B cell (primary cell): ENCODE results near the gene RNLS. TPM values are rescaled to one million over a fixed set of nuclear protein-coding genes. Genes with fewer than 3 reads are reported as not detected.

Source experiments
- ATAC-seq: fragments of 200-7000 bp; cut with Tn5 transposase; one replicate; pipeline ENCODE4 v1.10.0; 2021; ENCODE audit warnings: low read depth, mild to moderate bottlenecking, moderate number of reproducible peaks, moderate library complexity
- CTCF ChIA-PET: fragments of 350-600 bp; sonication (Branson Sonifier 250); formaldehyde crosslinking; loops from one replicate; lab custom pipeline; 2021; ENCODE audit warnings: antibody characterized with exemption, inconsistent platforms; lab: Charles Lee
- POLR2A ChIA-PET: fragments of 350-600 bp; sonication (Branson Sonifier 250); formaldehyde crosslinking; loops from one replicate; lab custom pipeline; 2021; ENCODE audit warnings: antibody characterized with exemption; lab: Charles Lee
- DNase-seq: peaks from one replicate; pipeline ENCODE4 v3.0.0; 2013
- H2AFZ ChIP-seq: 2 replicates; pipeline ENCODE4 v1.6.1; 2012; ENCODE audit warnings: mild to moderate bottlenecking, low read depth, low read length; ENCODE audit not compliant: insufficient read depth, poor library complexity, severe bottlenecking
- H3K27ac ChIP-seq, 2 donors: 1 replicate in 1 of 2; 2 replicates in 1 of 2; pipeline ENCODE4 v1.5.1; 2012 to 2013; ENCODE audit warnings: low read length in 2 of 2, mild to moderate bottlenecking in 2 of 2, moderate library complexity in 1 of 2
- H3K27me3 ChIP-seq, 4 experiments: fragments of 200-600 bp in 1 of 4; sonication (generic) in 1 of 4; replicated peaks in 1 of 4; 1 replicate in 2 of 4; 2 replicates in 2 of 4; pipeline versions ENCODE4 v1.6.1 to v1.7.0; 2013 to 2016; ENCODE audit warnings: low read length in 3 of 4, mild to moderate bottlenecking in 2 of 4, mixed read lengths in 1 of 4, moderate library complexity in 1 of 4; ENCODE audit not compliant: insufficient read depth in 4 of 4, control insufficient read depth in 3 of 4; ENCODE audit errors: control extremely low read depth in 1 of 4
- H3K36me3 ChIP-seq, 2 experiments: replicated peaks in 1 of 2; 1 replicate in 1 of 2; 2 replicates in 1 of 2; pipeline versions ENCODE4 v1.6.1 to v1.7.1; 2013; ENCODE audit warnings: low read length in 1 of 2; ENCODE audit not compliant: insufficient read depth in 2 of 2, control insufficient read depth in 1 of 2; ENCODE audit errors: control extremely low read depth in 1 of 2, extremely low read depth in 1 of 2
- H3K4me1 ChIP-seq, 2 donors: fragments of 200-600 bp in 1 of 2; sonication (generic) in 1 of 2; 1 replicate in 1 of 2; 2 replicates in 1 of 2; pipeline versions ENCODE4 v1.5.1 to v1.6.1; 2013 to 2017; ENCODE audit warnings: low read length in 2 of 2; ENCODE audit not compliant: control insufficient read depth in 2 of 2, insufficient read depth in 2 of 2
- H3K4me2 ChIP-seq: replicated peaks from 2 replicates; pipeline ENCODE3; 2012; ENCODE audit warnings: mild to moderate bottlenecking, low read depth, low read length; ENCODE audit not compliant: poor library complexity, severe bottlenecking
- H3K4me3 ChIP-seq, 5 experiments: fragments of 200-600 bp in 1 of 5; sonication (generic) in 1 of 5; 1 replicate in 3 of 5; 2 replicates in 2 of 5; pipeline versions ENCODE4 v1.5.1 to v1.7.0; 2011 to 2016; ENCODE audit warnings: low read length in 4 of 5, mild to moderate bottlenecking in 4 of 5, low read depth in 2 of 5, control low read depth in 1 of 5, moderate library complexity in 1 of 5; ENCODE audit not compliant: insufficient read depth in 1 of 5; ENCODE audit errors: control extremely low read depth in 1 of 5, extremely low read depth in 1 of 5
- H3K79me2 ChIP-seq: fragments of 200-600 bp; sonication (generic); one replicate; pipeline ENCODE4 v1.6.0; 2016; ENCODE audit warnings: low read length; ENCODE audit not compliant: control insufficient read depth, insufficient read depth
- H3K9ac ChIP-seq: fragments of 200-600 bp; sonication (generic); 2 replicates; pipeline ENCODE4 v1.6.1; 2017; ENCODE audit warnings: mild to moderate bottlenecking, low read length, moderate library complexity
- H3K9me3 ChIP-seq, 3 donors: one replicate each; pipeline versions ENCODE4 v1.6.1 to v1.7.1; 2013; ENCODE audit warnings: low read length in 2 of 3; ENCODE audit not compliant: control insufficient read depth in 2 of 3, insufficient read depth in 1 of 3; ENCODE audit errors: control extremely low read depth in 1 of 3
- H4K20me1 ChIP-seq: 2 replicates; pipeline ENCODE4 v1.6.0; 2012; ENCODE audit warnings: mild to moderate bottlenecking, low read length; ENCODE audit not compliant: insufficient read depth, control insufficient read depth, poor library complexity, severe bottlenecking
- H3K27ac Mint-ChIP-seq: one replicate; pipeline ENCODE4 v1.8.0; 2021; ENCODE audit warnings: mixed read lengths
- H3K27me3 Mint-ChIP-seq: one replicate; pipeline ENCODE4 v1.8.0; 2021; ENCODE audit warnings: mixed read lengths
- H3K4me1 Mint-ChIP-seq: one replicate; pipeline ENCODE4 v1.8.0; 2021; ENCODE audit warnings: mixed read lengths
- H3K4me3 Mint-ChIP-seq: one replicate; pipeline ENCODE4 v1.8.0; 2021; ENCODE audit warnings: mixed read lengths
- H3K9me3 Mint-ChIP-seq: one replicate; pipeline ENCODE4 v1.8.0; 2022; ENCODE audit warnings: mixed read lengths; ENCODE audit not compliant: insufficient read depth
- EZH2 ChIP-seq: IDR thresholded peaks from 2 replicates; pipeline ENCODE4 v1.6.1; 2012; ENCODE audit warnings: borderline replicate concordance, low read depth, mild to moderate bottlenecking, moderate library complexity, low read length; ENCODE audit not compliant: insufficient read depth, poor library complexity, severe bottlenecking
- WGBS: methylation state at CpG from one replicate; pipeline ENCODE4 v1.1.5; 2013; ENCODE audit warnings: missing lambda C conversion rate; ENCODE audit not compliant: insufficient coverage; 5-methylcytosine and 5-hydroxymethylcytosine counted together
- intact Hi-C: fragments of 100-400 bp; cut with micrococcal nuclease; formaldehyde crosslinking; loops from one replicate; pipeline ENCODE4 v1.10.0; 2022
- polyA plus RNA-seq: library from polyadenylated mRNA; depleted of rRNA; stranded (reverse); fragments of >200 nt; gene quantifications from 2 replicates; pipeline ENCODE4 v1.2.3, GENCODE V29; 2012
- total RNA-seq, 2 donors: library from RNA; stranded (reverse); fragments of 120-200 nt in 1 of 2; gene quantifications; 1 replicate in 1 of 2; 2 replicates in 1 of 2; pipeline versions ENCODE4 v1.2.3 to v1.2.4, GENCODE V29; 2013 to 2022
- TF ChIP-seq, protein P1 (sequence below): fragments of 200-600 bp; IDR thresholded peaks from one replicate; pipeline ENCODE4 v1.8.0; 2022; ENCODE audit warnings: antibody characterized with exemption, mild to moderate bottlenecking

The RNLS gene
- total and polyA plus RNA-seq, 2 donors (not counting 1 experiment from before 2014, with no cell fraction given) = 3.5 to 7.5 TPM

DNA sequence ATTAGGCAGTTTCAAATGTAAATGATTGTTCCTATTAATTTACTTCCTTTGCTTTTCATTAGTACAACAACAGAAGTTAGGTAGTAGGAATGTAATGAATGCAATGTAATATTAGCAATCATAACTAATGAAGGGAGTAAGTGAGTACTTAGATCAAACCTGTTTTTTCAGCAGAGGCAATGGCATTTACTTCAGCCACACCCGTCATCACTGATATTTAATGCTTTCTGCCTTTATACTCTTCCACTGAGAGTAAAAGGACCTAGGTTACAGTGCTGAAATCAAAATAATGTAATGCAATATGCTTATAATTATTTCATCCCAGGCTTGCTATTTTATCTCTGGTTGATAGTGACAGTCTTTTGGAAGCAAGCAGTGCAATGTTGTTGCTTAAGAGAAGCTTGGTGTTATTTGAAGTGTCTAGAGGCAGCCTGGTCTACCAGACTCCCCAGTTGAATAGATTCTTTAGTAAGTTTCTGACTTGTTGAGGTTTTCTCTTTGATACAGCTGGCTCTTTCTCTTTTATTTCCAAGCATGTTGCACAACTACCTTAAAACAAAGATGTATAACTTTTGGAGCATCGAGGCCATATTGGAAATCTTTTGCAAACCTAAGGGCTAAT, 149.4 kb downstream of the RNLS start:
- CTCF ChIA-PET = no interaction called here
- TF ChIP-seq, protein P1, sequence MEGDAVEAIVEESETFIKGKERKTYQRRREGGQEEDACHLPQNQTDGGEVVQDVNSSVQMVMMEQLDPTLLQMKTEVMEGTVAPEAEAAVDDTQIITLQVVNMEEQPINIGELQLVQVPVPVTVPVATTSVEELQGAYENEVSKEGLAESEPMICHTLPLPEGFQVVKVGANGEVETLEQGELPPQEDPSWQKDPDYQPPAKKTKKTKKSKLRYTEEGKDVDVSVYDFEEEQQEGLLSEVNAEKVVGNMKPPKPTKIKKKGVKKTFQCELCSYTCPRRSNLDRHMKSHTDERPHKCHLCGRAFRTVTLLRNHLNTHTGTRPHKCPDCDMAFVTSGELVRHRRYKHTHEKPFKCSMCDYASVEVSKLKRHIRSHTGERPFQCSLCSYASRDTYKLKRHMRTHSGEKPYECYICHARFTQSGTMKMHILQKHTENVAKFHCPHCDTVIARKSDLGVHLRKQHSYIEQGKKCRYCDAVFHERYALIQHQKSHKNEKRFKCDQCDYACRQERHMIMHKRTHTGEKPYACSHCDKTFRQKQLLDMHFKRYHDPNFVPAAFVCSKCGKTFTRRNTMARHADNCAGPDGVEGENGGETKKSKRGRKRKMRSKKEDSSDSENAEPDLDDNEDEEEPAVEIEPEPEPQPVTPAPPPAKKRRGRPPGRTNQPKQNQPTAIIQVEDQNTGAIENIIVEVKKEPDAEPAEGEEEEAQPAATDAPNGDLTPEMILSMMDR = no peak
- TF ChIP-seq EZH2 = no peak
- Mint-ChIP-seq H3K9me3 (peaks cover 2% of the 10 kb centered on the region), H3K27me3 (no peaks in the 10 kb centered on the region), H3K4me1 (no peaks in the 10 kb centered on the region), H3K4me3 (no peak overlapping the region), H3K27ac (no peak overlapping the region)
- no peak overlapping the region for H3K9ac ChIP-seq
- no peaks in the 10 kb centered on the region for H4K20me1 ChIP-seq
- intact Hi-C loops = no loop called here
- POLR2A ChIA-PET = no interaction called here
- no peaks in the 10 kb centered on the region for H3K36me3 ChIP-seq
- no peaks in the 10 kb centered on the region for H3K4me1 ChIP-seq
- no peak for ATAC-seq
- no peak overlapping the region for H2AFZ ChIP-seq
- no peak overlapping the region for H3K4me2 ChIP-seq
- no peak overlapping the region for H3K4me3 ChIP-seq
- no peaks in the 10 kb centered on the region for H3K79me2 ChIP-seq
- no peak for DNase-seq
- H3K27me3 ChIP-seq = no peaks in the 10 kb centered on the region
- 83% methylated on average over 1 of the region's 2 CpGs for WGBS
- no peaks in the 10 kb centered on the region for H3K9me3 ChIP-seq
- no peak overlapping the region for H3K27ac ChIP-seq

DNA sequence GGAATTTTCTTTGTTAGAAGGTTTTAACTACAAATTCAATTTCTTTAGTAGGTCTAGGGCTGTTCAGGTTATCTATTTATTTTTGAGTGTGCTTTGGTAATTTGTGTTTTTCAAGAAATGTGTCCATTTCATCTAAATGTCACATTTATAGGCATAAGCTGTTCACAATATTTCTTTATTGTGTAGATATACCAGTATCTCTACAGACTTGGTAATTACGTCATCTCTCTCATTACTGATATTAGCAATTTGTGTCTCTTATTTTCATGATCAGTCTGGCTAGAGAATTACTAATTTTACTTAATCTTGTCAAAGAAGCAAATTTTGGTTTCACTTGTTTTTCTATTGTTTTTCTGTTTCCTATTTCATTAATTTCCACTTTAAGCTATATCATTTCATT, 152.0 kb downstream of the RNLS start:
- H3K4me1 ChIP-seq = no peaks in the 10 kb centered on the region
- intact Hi-C loops = no loop called here
- no peak for TF ChIP-seq EZH2
- TF ChIP-seq, protein P1 = no peak
- no peaks in the 10 kb centered on the region for H3K4me1 Mint-ChIP-seq
- WGBS = no CpG with 5 or more reads among the region's 1 CpG
- no peak for ATAC-seq
- DNase-seq = no peak
- ChIA-PET POLR2A (no interaction called here), CTCF (no interaction called here)
- H3K36me3 ChIP-seq = no peaks in the 10 kb centered on the region
- H3K27me3 ChIP-seq = no peaks in the 10 kb centered on the region
- H3K9me3 ChIP-seq = no peaks in the 10 kb centered on the region
- no peaks in the 10 kb centered on the region for H3K79me2 ChIP-seq
- H3K4me2 ChIP-seq = no peak overlapping the region
- H3K9ac ChIP-seq = no peak overlapping the region
- no peak overlapping the region for H3K4me3 ChIP-seq
- no peak overlapping the region for H3K4me3 Mint-ChIP-seq
- peaks cover 2% of the 10 kb centered on the region for H3K9me3 Mint-ChIP-seq
- H2AFZ ChIP-seq = no peak overlapping the region
- H3K27ac Mint-ChIP-seq = no peak overlapping the region
- H4K20me1 ChIP-seq = no peaks in the 10 kb centered on the region
- H3K27ac ChIP-seq = no peak overlapping the region
- no peaks in the 10 kb centered on the region for H3K27me3 Mint-ChIP-seq
